A673 (cell line): ENCODE results near the gene PPP4C. TPM values are rescaled to one million over a fixed set of nuclear protein-coding genes. Genes with fewer than 3 reads are reported as not detected.

ENCODE experiments used
- BruUV-seq: library from RNA; stranded (reverse); fragments of 400-500 nt; replicated peaks from 2 replicates; lab custom pipeline; 2021; lab: Mats Ljungman, UMichigan
- CTCF ChIA-PET: fragments of 300-600 bp; sonication (Branson Sonifier 250); formaldehyde crosslinking; loops from one replicate; lab custom pipeline; 2022; ENCODE audit warnings: antibody characterized with exemption; lab: Charles Lee
- POLR2A ChIA-PET: fragments of 300-600 bp; sonication (Branson Sonifier 250); formaldehyde crosslinking; loops from one replicate; lab custom pipeline; 2022; ENCODE audit warnings: antibody characterized with exemption; ENCODE audit not compliant: low non-redundant PET; lab: Charles Lee
- DNase-seq: peaks from one replicate; pipeline ENCODE4 v3.0.0-alpha.2; 2015; ENCODE audit warnings: low spot score
- H3K27ac ChIP-seq: fragments of 200-600 bp; sonication (generic); 2 replicates; pipeline ENCODE4 v1.5.1; 2016; ENCODE audit warnings: mixed run types, low read depth, mild to moderate bottlenecking, mixed read lengths, antibody characterized with exemption, low read length; ENCODE audit not compliant: poor library complexity, severe bottlenecking
- H3K27me3 ChIP-seq: fragments of 200-600 bp; sonication (generic); replicated peaks from 2 replicates; pipeline ENCODE4 v1.6.1; 2017; ENCODE audit warnings: mixed run types, low read depth, mild to moderate bottlenecking, mixed read lengths, antibody characterized with exemption, low read length; ENCODE audit not compliant: insufficient read depth, poor library complexity
- H3K36me3 ChIP-seq: fragments of 200-600 bp; sonication (generic); 2 replicates; pipeline ENCODE4 v1.6.1; 2016; ENCODE audit warnings: mixed run types, mild to moderate bottlenecking, mixed read lengths, antibody characterized with exemption, low read length; ENCODE audit not compliant: insufficient read depth, poor library complexity, severe bottlenecking
- H3K4me1 ChIP-seq: fragments of 200-600 bp; sonication (generic); 2 replicates; pipeline ENCODE4 v1.6.1; 2017; ENCODE audit warnings: mixed run types, mild to moderate bottlenecking, mixed read lengths, antibody characterized with exemption, low read length; ENCODE audit not compliant: insufficient read depth, poor library complexity, severe bottlenecking
- H3K4me3 ChIP-seq: fragments of 200-600 bp; sonication (generic); 2 replicates; pipeline ENCODE4 v1.5.1; 2016; ENCODE audit warnings: low read depth, mixed run types, mild to moderate bottlenecking, mixed read lengths, low read length; ENCODE audit not compliant: poor library complexity, severe bottlenecking
- H3K9me3 ChIP-seq: fragments of 200-600 bp; sonication (generic); 2 replicates; pipeline ENCODE4 v1.6.1; 2016; ENCODE audit warnings: mixed run types, low read depth, mild to moderate bottlenecking, mixed read lengths, antibody characterized with exemption, low read length; ENCODE audit not compliant: poor library complexity, severe bottlenecking
- CTCF ChIP-seq: fragments of 300-800, 200-600 bp; sonication (generic); conservative IDR thresholded peaks from 2 replicates; pipeline ENCODE4 v1.5.1; 2017; ENCODE audit warnings: low read depth, mild to moderate bottlenecking, antibody characterized with exemption, low read length, moderate library complexity, mixed read lengths
- EZH2 ChIP-seq: fragments of 200-600 bp; sonication (generic); IDR thresholded peaks from 2 replicates; pipeline ENCODE4 v1.6.1; 2017; ENCODE audit warnings: borderline replicate concordance, low read depth, mild to moderate bottlenecking, mixed read lengths, antibody characterized with exemption, low read length; ENCODE audit not compliant: poor library complexity, severe bottlenecking
- intact Hi-C: fragments of 100-400 bp; cut with micrococcal nuclease; formaldehyde crosslinking; loops from one replicate; pipeline ENCODE4 v1.10.0; 2022; ENCODE audit not compliant: unreplicated experiment
- total RNA-seq: library from RNA; stranded (reverse); gene quantifications from 2 replicates; pipeline ENCODE4 v1.2.3, GENCODE V29; 2021

PPP4C gene
- total RNA-seq, 1 experiment from 2014 or later = 122 TPM

- BruUV-seq = TSS peak; percentile 35
- intact Hi-C loops = no loop called here
- no peak for DNase-seq
- Histone ChIP-seq H3K9me3 (no peaks in the 10 kb centered on the region), H3K36me3 (peaks cover 50% of the 10 kb centered on the region), H3K27ac (peak overlapping the region; percentile 84), H3K4me3 (peak overlapping the region; percentile 83), H3K4me1 (peaks cover 13% of the 10 kb centered on the region), H3K27me3 (no peaks in the 10 kb centered on the region)
- ChIA-PET POLR2A (no interaction called here), CTCF (interaction anchor here (0.7 kb wide), 1 partner anchor 14 kb away, joined by 3 read pairs; no protein-coding TSS in a partner anchor)
- no peak for TF ChIP-seq CTCF
- TF ChIP-seq EZH2 = no peak
These were observed 540 bp downstream of the PPP4C start for GRCh38 chr16:30076276-30076791.

GRCh38 chr16:30077656-30078055 lies 1.9 kb downstream of the PPP4C start:
- H3K27ac ChIP-seq = no peak overlapping the region
- peaks cover 43% of the 10 kb centered on the region for H3K36me3 ChIP-seq
- no TSS peak for BruUV-seq
- no peak for DNase-seq
- H3K9me3 ChIP-seq = no peaks in the 10 kb centered on the region
- intact Hi-C loops = no loop called here
- ChIA-PET POLR2A (no interaction called here), CTCF (no interaction called here)
- peaks cover 13% of the 10 kb centered on the region for H3K4me1 ChIP-seq
- no peaks in the 10 kb centered on the region for H3K27me3 ChIP-seq
- TF ChIP-seq CTCF (no peak), EZH2 (no peak)
- H3K4me3 ChIP-seq = no peak overlapping the region

- BruUV-seq = no TSS peak
- ChIA-PET POLR2A (no interaction called here), CTCF (interaction anchor here (0.7 kb wide), 1 partner anchor 18 kb away, joined by 4 read pairs; no protein-coding TSS in a partner anchor)
- TF ChIP-seq CTCF (no peak), EZH2 (no peak)
- H3K36me3 ChIP-seq = peaks cover 52% of the 10 kb centered on the region
- no peaks in the 10 kb centered on the region for H3K9me3 ChIP-seq
- H3K4me1 ChIP-seq = peaks cover 13% of the 10 kb centered on the region
- H3K4me3 ChIP-seq = no peak overlapping the region
- no peak for DNase-seq
- intact Hi-C loops = no loop called here
- no peaks in the 10 kb centered on the region for H3K27me3 ChIP-seq
- H3K27ac ChIP-seq = no peak overlapping the region
These were observed 3.0 kb downstream of the PPP4C start for GRCh38 chr16:30078744-30079143.
